Trophoblast cell (in vitro differentiated cells and primary cell): ENCODE measurements around the gene ZNF189.

ENCODE experiments used
- DNase-seq, 2 donors: peaks; one replicate each; pipeline ENCODE4 v3.0.0-alpha.2; 2016
- H2AFZ ChIP-seq: 2 replicates; pipeline ENCODE4 v1.6.1; 2013; ENCODE audit warnings: low read length, moderate library complexity, mild to moderate bottlenecking; ENCODE audit not compliant: insufficient read depth, poor library complexity
- H2AK5ac ChIP-seq: 2 replicates; pipeline ENCODE4 v1.6.1; 2013; ENCODE audit warnings: mild to moderate bottlenecking, low read length
- H2BK120ac ChIP-seq: 2 replicates; pipeline ENCODE4 v1.6.1; 2013; ENCODE audit warnings: low read length, mild to moderate bottlenecking, moderate library complexity; ENCODE audit not compliant: insufficient read depth, poor library complexity
- H2BK12ac ChIP-seq: 2 replicates; pipeline ENCODE4 v1.6.1; 2013; ENCODE audit warnings: mild to moderate bottlenecking, low read length, moderate library complexity
- H2BK5ac ChIP-seq: 2 replicates; pipeline ENCODE4 v1.6.1; 2013; ENCODE audit warnings: low read length, low read depth, moderate library complexity, mild to moderate bottlenecking; ENCODE audit not compliant: poor library complexity
- H3K14ac ChIP-seq: 2 replicates; pipeline ENCODE4 v1.6.1; 2013; ENCODE audit warnings: mild to moderate bottlenecking, low read length
- H3K18ac ChIP-seq: 2 replicates; pipeline ENCODE4 v1.6.1; 2013; ENCODE audit warnings: mild to moderate bottlenecking, low read length
- H3K23ac ChIP-seq: 2 replicates; pipeline ENCODE4 v1.6.1; 2013; ENCODE audit warnings: low read length
- H3K27ac ChIP-seq: 2 replicates; pipeline ENCODE4 v1.5.1; 2013; ENCODE audit warnings: low read depth, mild to moderate bottlenecking, inconsistent platforms, low read length, moderate library complexity
- H3K27me3 ChIP-seq: 2 replicates; pipeline ENCODE4 v1.6.1; 2013; ENCODE audit warnings: inconsistent platforms, mild to moderate bottlenecking, low read length, moderate library complexity; ENCODE audit not compliant: insufficient read depth
- H3K36me3 ChIP-seq, 2 experiments: 1 replicate in 1 of 2; 2 replicates in 1 of 2; pipeline ENCODE4 v1.6.1; 2013; ENCODE audit warnings: low read length in 2 of 2, mild to moderate bottlenecking in 2 of 2, moderate library complexity in 1 of 2; ENCODE audit not compliant: insufficient read depth in 2 of 2, control insufficient read depth in 1 of 2
- H3K4ac ChIP-seq: 2 replicates; pipeline ENCODE4 v1.6.1; 2013; ENCODE audit warnings: low read depth, mild to moderate bottlenecking, low read length, moderate library complexity
- H3K4me1 ChIP-seq, 2 experiments: 1 replicate in 1 of 2; 2 replicates in 1 of 2; pipeline ENCODE4 v1.6.1; 2013; ENCODE audit warnings: low read length in 2 of 2, mild to moderate bottlenecking in 2 of 2, moderate library complexity in 1 of 2; ENCODE audit not compliant: insufficient read depth in 2 of 2, control insufficient read depth in 1 of 2
- H3K4me2 ChIP-seq: 2 replicates; pipeline ENCODE4 v1.6.1; 2013; ENCODE audit warnings: inconsistent platforms, mild to moderate bottlenecking, low read length, moderate library complexity
- H3K4me3 ChIP-seq: 2 replicates; pipeline ENCODE4 v1.5.1; 2013; ENCODE audit warnings: mild to moderate bottlenecking, low read depth, low read length, inconsistent platforms
- H3K79me1 ChIP-seq: one replicate; pipeline ENCODE4 v1.6.1; 2013; ENCODE audit warnings: low read length
- H3K79me2 ChIP-seq: 2 replicates; pipeline ENCODE4 v1.6.1; 2013; ENCODE audit warnings: low read length, mild to moderate bottlenecking; ENCODE audit not compliant: control insufficient read depth, insufficient read depth, poor library complexity
- H3K9ac ChIP-seq: 2 replicates; pipeline ENCODE4 v1.6.1; 2013; ENCODE audit warnings: mild to moderate bottlenecking, low read length
- H3K9me3 ChIP-seq: 2 replicates; pipeline ENCODE4 v1.6.1; 2013; ENCODE audit warnings: low read depth, mild to moderate bottlenecking, control low read depth, inconsistent platforms, low read length; ENCODE audit not compliant: insufficient read depth
- H4K12ac ChIP-seq: 2 replicates; pipeline ENCODE4 v1.6.1; 2013; ENCODE audit warnings: low read depth, mild to moderate bottlenecking, low read length, moderate library complexity
- H4K8ac ChIP-seq: 2 replicates; pipeline ENCODE4 v1.6.1; 2013; ENCODE audit warnings: low read depth, mild to moderate bottlenecking, low read length, moderate library complexity
- H4K91ac ChIP-seq: one replicate; pipeline ENCODE4 v1.6.1; 2013; ENCODE audit warnings: low read depth, mild to moderate bottlenecking, low read length, moderate library complexity
- WGBS: extraction: QIAGEN DNeasy Blood & Tissue Kit; methylation state at CpG from one replicate; pipeline ENCODE4 v1.1.7; 2013; ENCODE audit warnings: missing lambda C conversion rate; ENCODE audit not compliant: insufficient read length, insufficient coverage; ENCODE audit errors: extremely low coverage; 5-methylcytosine and 5-hydroxymethylcytosine counted together

The ZNF189 gene

GRCh38 chr9:101367323-101367722 is 31.3 kb upstream of the ZNF189 start:
- H2BK12ac ChIP-seq: no peak overlapping the region
- H4K8ac ChIP-seq: no peak overlapping the region
- no peak overlapping the region for H3K23ac ChIP-seq
- no peaks in the 10 kb centered on the region for H3K79me2 ChIP-seq
- H3K9ac ChIP-seq: no peak overlapping the region
- H3K18ac ChIP-seq: no peak overlapping the region
- H3K14ac ChIP-seq: no peak overlapping the region
- no peak overlapping the region for H2BK5ac ChIP-seq
- H3K4me2 ChIP-seq: no peak overlapping the region
- no peaks in the 10 kb centered on the region for H3K9me3 ChIP-seq
- no peak for DNase-seq
- H4K12ac ChIP-seq: no peak overlapping the region
- H4K91ac ChIP-seq: no peak overlapping the region
- H2AFZ ChIP-seq: no peak overlapping the region
- H3K79me1 ChIP-seq: no peaks in the 10 kb centered on the region
- no peak overlapping the region for H2BK120ac ChIP-seq
- H2AK5ac ChIP-seq: no peak overlapping the region
- H3K4ac ChIP-seq: no peak overlapping the region
- H3K4me3 ChIP-seq: no peak overlapping the region
- H3K36me3 ChIP-seq: no peaks in the 10 kb centered on the region
- no peak overlapping the region for H3K27ac ChIP-seq
- H3K27me3 ChIP-seq: no peaks in the 10 kb centered on the region
- WGBS: no CpG with 5 or more reads among the region's 3 CpGs
- H3K4me1 ChIP-seq: no peaks in the 10 kb centered on the region

- H3K79me2 ChIP-seq: no peaks in the 10 kb centered on the region
- no peak overlapping the region for H2AFZ ChIP-seq
- H3K27me3 ChIP-seq: no peaks in the 10 kb centered on the region
- no peaks in the 10 kb centered on the region for H3K79me1 ChIP-seq
- H4K91ac ChIP-seq: no peak overlapping the region
- peak in 1 of 2 donors; percentile 21 for DNase-seq
- H3K4me2 ChIP-seq: no peak overlapping the region
- no peak overlapping the region for H3K4me3 ChIP-seq
- H3K9ac ChIP-seq: no peak overlapping the region
- no peak overlapping the region for H2BK12ac ChIP-seq
- no peak overlapping the region for H3K18ac ChIP-seq
- H3K14ac ChIP-seq: no peak overlapping the region
- H3K4ac ChIP-seq: no peak overlapping the region
- no peak overlapping the region for H3K27ac ChIP-seq
- no peaks in the 10 kb centered on the region for H3K9me3 ChIP-seq
- H3K23ac ChIP-seq: no peak overlapping the region
- H4K12ac ChIP-seq: no peak overlapping the region
- H2AK5ac ChIP-seq: no peak overlapping the region
- no CpG with 5 or more reads among the region's 2 CpGs for WGBS
- H3K36me3 ChIP-seq: no peaks in the 10 kb centered on the region
- H2BK5ac ChIP-seq: no peak overlapping the region
- H4K8ac ChIP-seq: no peak overlapping the region
- no peak overlapping the region for H2BK120ac ChIP-seq
- H3K4me1 ChIP-seq: no peaks in the 10 kb centered on the region
Observed at GRCh38 chr9:101369286-101369685, 29.4 kb upstream of the ZNF189 start.

- Histone ChIP-seq H4K91ac (no peak overlapping the region), H3K4ac (no peak overlapping the region), H3K9ac (no peak overlapping the region), H4K12ac (no peak overlapping the region), H3K79me2 (no peaks in the 10 kb centered on the region), H2AFZ (no peak overlapping the region), H3K23ac (no peak overlapping the region), H3K27ac (no peak overlapping the region), H2AK5ac (no peak overlapping the region), H3K36me3 (no peaks in the 10 kb centered on the region), H3K4me3 (no peak overlapping the region), H3K18ac (no peak overlapping the region), H2BK5ac (no peak overlapping the region), H2BK120ac (no peak overlapping the region), H3K27me3 (no peaks in the 10 kb centered on the region), H3K4me1 (no peaks in the 10 kb centered on the region), H2BK12ac (no peak overlapping the region), H3K4me2 (no peak overlapping the region), H3K14ac (no peak overlapping the region), H4K8ac (no peak overlapping the region), H3K79me1 (no peaks in the 10 kb centered on the region), H3K9me3 (no peaks in the 10 kb centered on the region)
- DNase-seq: peak in 1 of 2 donors; percentile 34
- WGBS: no CpG with 5 or more reads among the region's 2 CpGs
Observed at GRCh38 chr9:101369884-101370531, 28.6 kb upstream of the ZNF189 start.

- no peak overlapping the region for H3K4me2 ChIP-seq
- H2AFZ ChIP-seq: no peak overlapping the region
- no peak overlapping the region for H3K27ac ChIP-seq
- H2BK120ac ChIP-seq: no peak overlapping the region
- H2AK5ac ChIP-seq: no peak overlapping the region
- H3K9me3 ChIP-seq: no peaks in the 10 kb centered on the region
- H3K27me3 ChIP-seq: no peaks in the 10 kb centered on the region
- no peaks in the 10 kb centered on the region for H3K4me1 ChIP-seq
- no peak overlapping the region for H3K14ac ChIP-seq
- H3K23ac ChIP-seq: no peak overlapping the region
- H3K79me2 ChIP-seq: no peaks in the 10 kb centered on the region
- H2BK5ac ChIP-seq: no peak overlapping the region
- no peak overlapping the region for H3K9ac ChIP-seq
- H3K4ac ChIP-seq: no peak overlapping the region
- no peak overlapping the region for H3K4me3 ChIP-seq
- no peaks in the 10 kb centered on the region for H3K36me3 ChIP-seq
- H3K79me1 ChIP-seq: no peaks in the 10 kb centered on the region
- H4K12ac ChIP-seq: no peak overlapping the region
- H3K18ac ChIP-seq: no peak overlapping the region
- no CpG with 5 or more reads among the region's 3 CpGs for WGBS
- no peak overlapping the region for H4K8ac ChIP-seq
- H2BK12ac ChIP-seq: no peak overlapping the region
- no peak for DNase-seq
- no peak overlapping the region for H4K91ac ChIP-seq
Observed at GRCh38 chr9:101371813-101372212, 26.8 kb upstream of the ZNF189 start.
